Measurements from ENCODE around the gene GARIN5B.
A peak's percentile ranks its signal among the peaks of the same experiment; 100 is the strongest.

Gene GARIN5B

DNA sequence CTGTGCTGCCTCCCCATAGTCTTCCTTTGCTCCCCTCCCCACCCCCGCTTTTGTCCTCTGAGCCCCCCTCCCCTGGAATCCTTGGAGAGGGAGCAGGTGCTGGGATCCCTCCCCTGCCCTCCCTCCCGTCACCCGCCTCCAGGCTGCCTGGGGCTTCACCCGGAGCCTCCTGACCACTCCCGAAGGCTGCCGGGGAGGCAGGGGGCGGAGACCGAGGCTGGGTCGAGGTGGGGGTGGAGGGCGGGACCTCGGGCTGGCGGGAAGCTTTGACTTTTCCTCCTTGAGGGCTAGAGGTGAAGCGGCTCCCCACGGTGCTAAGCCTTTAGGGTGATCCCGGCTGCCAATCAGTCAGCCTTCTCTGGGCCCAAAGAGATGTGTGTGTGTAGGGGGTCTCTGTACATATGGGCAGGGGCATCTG lies 21.9 kb downstream of the GARIN5B start:
- H3K27ac ChIP-seq: peak overlapping the region; percentile 89
- peak overlapping the region; percentile 75 to 77 for H3K4me3 ChIP-seq
- peak; percentile 49 to 84 for DNase-seq
- H3K9me3 ChIP-seq: no peaks in the 10 kb centered on the region
- H3K27me3 ChIP-seq: peaks cover 0 to 8% of the 10 kb centered on the region in 2 donors
- peaks cover 8 to 31% (median 19%) of the 10 kb centered on the region in 3 donors for H3K36me3 ChIP-seq
- intact Hi-C loops (cut with DNase I; ENCODE audit: low total_unique reads): loop anchor here (5.0 kb wide), 1 partner anchor 39 kb away; no protein-coding TSS in a partner anchor
- TF ChIP-seq CTCF (IDR thresholded peaks at IDR 0.05): no peak
- H3K4me1 ChIP-seq: peaks cover 0 to 23% (median 21%) of the 10 kb centered on the region in 4 donors

- Histone ChIP-seq H3K4me3 (peak overlapping the region; percentile 75 to 77), H3K36me3 (peaks cover 8 to 30% (median 18%) of the 10 kb centered on the region in 3 donors), H3K27me3 (peaks cover 0 to 8% of the 10 kb centered on the region in 2 donors), H3K27ac (peak overlapping the region; percentile 89), H3K9me3 (no peaks in the 10 kb centered on the region), H3K4me1 (peaks cover 0 to 23% (median 21%) of the 10 kb centered on the region in 4 donors)
- DNase-seq: no peak
- no peak for TF ChIP-seq CTCF (IDR thresholded peaks at IDR 0.05)
- intact Hi-C loops (cut with DNase I; ENCODE audit: low total_unique reads): loop anchor here (5.0 kb wide), 1 partner anchor 38 kb away; no protein-coding TSS in a partner anchor
These were observed 22.3 kb downstream of the GARIN5B start for GRCh38 chr19:55340784-55341147.

DNA sequence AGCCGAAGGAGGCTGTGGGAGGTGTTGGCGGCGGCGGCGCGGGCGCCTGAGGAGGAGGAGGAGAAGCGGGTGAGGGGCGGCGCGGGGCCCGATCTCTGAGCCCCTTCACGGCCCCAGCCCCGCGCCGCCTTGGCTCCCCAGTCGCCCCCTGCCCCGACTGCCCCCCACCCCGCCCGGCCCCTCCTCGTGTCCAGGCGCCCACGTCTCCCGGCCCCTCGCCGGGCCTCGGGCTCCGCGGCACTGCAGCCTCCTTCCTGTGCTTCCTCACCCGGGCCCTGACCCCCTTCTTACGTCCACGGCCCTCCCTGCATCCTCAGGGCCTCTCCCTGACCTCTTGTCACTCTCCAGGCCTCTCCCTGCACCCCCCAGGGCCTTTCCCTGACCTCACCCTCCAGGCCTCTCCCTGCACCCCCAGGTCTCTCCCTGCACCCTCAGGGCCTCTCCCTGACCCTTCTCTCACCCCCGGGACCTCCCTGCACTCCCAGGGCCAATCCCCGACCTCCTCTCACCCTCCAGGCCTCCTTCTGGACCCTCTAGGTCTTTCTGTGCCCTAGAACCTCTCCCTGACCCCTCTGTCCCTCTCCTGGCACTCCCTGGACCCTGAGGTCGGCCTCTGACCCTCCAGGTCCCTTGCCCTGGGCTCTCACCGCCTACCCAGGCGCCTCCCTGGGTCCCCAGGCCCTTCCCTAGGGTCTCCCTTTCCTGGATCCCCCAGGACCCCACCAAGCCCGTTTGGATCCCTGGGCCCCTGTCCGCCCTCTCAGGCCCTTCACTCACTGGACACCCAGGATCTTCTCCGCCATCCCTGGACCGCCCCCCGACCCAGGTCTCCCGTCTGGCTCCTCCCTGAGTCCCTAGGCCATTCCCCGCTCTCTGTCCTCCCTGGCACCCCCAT lies 22.9 kb downstream of the GARIN5B start:
- intact Hi-C loops (cut with DNase I; ENCODE audit: low total_unique reads): loop anchor here (2.0 to 5.0 kb wide), 2 partner anchors 38 to 45 kb away; partner anchors contain the start of genes RPL28 and TMEM238
- TF ChIP-seq CTCF (IDR thresholded peaks at IDR 0.05): no peak
- peak overlapping the region; percentile 75 to 77 for H3K4me3 ChIP-seq
- H3K27me3 ChIP-seq: peaks cover 0 to 8% of the 10 kb centered on the region in 2 donors
- no peak for DNase-seq
- H3K27ac ChIP-seq: peak overlapping the region; percentile 89
- H3K4me1 ChIP-seq: peaks cover 0 to 23% (median 21%) of the 10 kb centered on the region in 4 donors
- peaks cover 8 to 30% (median 18%) of the 10 kb centered on the region in 3 donors for H3K36me3 ChIP-seq
- no peaks in the 10 kb centered on the region for H3K9me3 ChIP-seq

- Histone ChIP-seq H3K4me1 (peaks cover 0 to 23% (median 21%) of the 10 kb centered on the region in 4 donors), H3K9me3 (no peaks in the 10 kb centered on the region), H3K4me3 (peak within 1 kb of the TSS; percentile 75 to 77), H3K27ac (peak within 1 kb of the TSS; percentile 89), H3K36me3 (peaks cover 8 to 22% (median 18%) of the 10 kb centered on the region in 3 donors), H3K27me3 (peaks cover 0 to 14% of the 10 kb centered on the region in 2 donors)
- intact Hi-C loops (cut with DNase I; ENCODE audit: low total_unique reads): loop anchor here (2.0 kb wide), 1 partner anchor 46 kb away; the partner anchor contains the start of genes RPL28 and TMEM238
- DNase-seq: peak; percentile 100
- TF ChIP-seq CTCF (IDR thresholded peaks at IDR 0.05): peak; percentile 49 to 59
These were observed 23.8 kb downstream of the GARIN5B start, which contains the start of gene KMT5C for GRCh38 chr19:55339105-55339888. Gene KMT5C (plus strand): TSS chr19:55339876. CDS start chr19:55341937, 2,061 bp downstream.

GRCh38 chr19:55336101-55336500 lies 27.0 kb downstream of the GARIN5B start:
- intact Hi-C loops (cut with DNase I; ENCODE audit: low total_unique reads): no loop called here
- Histone ChIP-seq H3K36me3 (no peaks in the 10 kb centered on the region), H3K4me1 (peaks cover 0 to 18% (median 17%) of the 10 kb centered on the region in 4 donors), H3K9me3 (no peaks in the 10 kb centered on the region), H3K4me3 (no peak overlapping the region), H3K27ac (no peak overlapping the region), H3K27me3 (peaks cover 0 to 31% of the 10 kb centered on the region in 2 donors)
- TF ChIP-seq CTCF (IDR thresholded peaks at IDR 0.05): no peak
- DNase-seq: no peak
